ENCODE measurements around the gene ZNF668. TPM values are rescaled to one million over a fixed set of nuclear protein-coding genes. Genes with fewer than 3 reads are reported as not detected.

Gene ZNF668
- polyA plus RNA-seq, 1 experiment: 16.3 TPM

DNA sequence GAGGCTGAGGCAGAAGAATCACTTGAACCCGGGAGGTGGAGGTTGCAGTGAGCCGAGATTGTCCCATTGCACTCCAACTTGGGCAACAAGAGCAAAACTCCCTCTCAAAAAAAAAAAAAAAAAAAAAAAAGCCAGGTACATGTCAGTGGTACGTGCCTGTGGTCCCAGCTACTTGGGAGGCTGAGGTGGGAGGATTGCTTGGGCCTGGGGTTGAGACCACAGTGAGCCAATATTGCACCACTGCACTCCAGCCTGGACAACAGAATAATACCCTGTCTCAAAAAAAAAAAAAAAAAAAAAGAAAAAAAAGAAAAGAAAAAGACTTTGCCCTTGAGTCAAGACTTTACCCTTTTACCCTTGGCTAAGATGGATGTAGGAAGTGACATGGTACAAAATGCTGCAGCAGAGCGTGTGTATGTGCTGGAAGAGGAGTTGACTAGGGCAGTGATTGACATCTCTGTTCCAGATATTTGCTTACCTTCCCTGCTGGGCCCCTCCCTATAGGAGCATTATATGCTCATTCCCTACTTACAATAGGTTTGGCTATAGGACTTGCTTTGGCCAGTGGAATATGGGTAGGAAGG lies 30.1 kb downstream of the ZNF668 start:
- Histone ChIP-seq H3K4me3 (ENCODE audit: low read depth, low read length) (no peak overlapping the region), H3K36me3 (ENCODE audit: control insufficient read depth, insufficient read depth, low read length) (peaks cover 26% of the 10 kb centered on the region), H3K27me3 (ENCODE audit: control insufficient read depth, insufficient read depth, low read length) (no peaks in the 10 kb centered on the region)
- DNase-seq (ENCODE audit: low read depth): no peak
- ChIA-PET POLR2A (no interaction called here), CTCF (interaction anchor here (1.0 to 1.7 kb wide), 2 partner anchors 11 to 30 kb away, joined by 3 to 5 read pairs; partner anchors contain the start of genes STX4, ZNF646 and ZNF668)
- TF ChIP-seq, protein P1, sequence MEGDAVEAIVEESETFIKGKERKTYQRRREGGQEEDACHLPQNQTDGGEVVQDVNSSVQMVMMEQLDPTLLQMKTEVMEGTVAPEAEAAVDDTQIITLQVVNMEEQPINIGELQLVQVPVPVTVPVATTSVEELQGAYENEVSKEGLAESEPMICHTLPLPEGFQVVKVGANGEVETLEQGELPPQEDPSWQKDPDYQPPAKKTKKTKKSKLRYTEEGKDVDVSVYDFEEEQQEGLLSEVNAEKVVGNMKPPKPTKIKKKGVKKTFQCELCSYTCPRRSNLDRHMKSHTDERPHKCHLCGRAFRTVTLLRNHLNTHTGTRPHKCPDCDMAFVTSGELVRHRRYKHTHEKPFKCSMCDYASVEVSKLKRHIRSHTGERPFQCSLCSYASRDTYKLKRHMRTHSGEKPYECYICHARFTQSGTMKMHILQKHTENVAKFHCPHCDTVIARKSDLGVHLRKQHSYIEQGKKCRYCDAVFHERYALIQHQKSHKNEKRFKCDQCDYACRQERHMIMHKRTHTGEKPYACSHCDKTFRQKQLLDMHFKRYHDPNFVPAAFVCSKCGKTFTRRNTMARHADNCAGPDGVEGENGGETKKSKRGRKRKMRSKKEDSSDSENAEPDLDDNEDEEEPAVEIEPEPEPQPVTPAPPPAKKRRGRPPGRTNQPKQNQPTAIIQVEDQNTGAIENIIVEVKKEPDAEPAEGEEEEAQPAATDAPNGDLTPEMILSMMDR (IDR thresholded peaks at IDR 0.05; ENCODE audit: insufficient read depth, low read depth, low read length): no peak

DNA sequence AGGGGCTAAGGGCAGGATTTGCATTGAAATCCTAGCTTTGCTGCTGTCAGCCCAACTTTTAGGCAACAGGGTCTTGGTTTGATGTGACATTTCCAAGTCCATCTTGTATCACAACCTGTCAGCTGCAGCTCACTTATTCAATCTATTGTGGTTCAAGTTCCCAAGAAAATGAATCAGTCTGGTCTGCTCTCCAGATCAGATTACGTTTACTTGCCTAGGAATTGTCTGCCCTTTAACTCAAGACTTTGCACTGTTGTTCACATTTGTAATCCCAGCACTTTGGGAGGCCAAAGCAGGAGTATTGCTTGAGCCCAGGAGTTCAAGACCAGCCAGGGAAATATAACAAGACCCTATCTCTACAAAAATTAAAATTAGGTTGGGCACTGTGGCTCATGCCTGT lies 30.7 kb downstream of the ZNF668 start:
- no peak overlapping the region for H3K4me3 ChIP-seq (ENCODE audit: low read depth, low read length)
- ChIA-PET CTCF (interaction anchor here (1.0 to 1.7 kb wide), 3 partner anchors 10 to 60 kb away, joined by 3 to 5 read pairs (median 4); partner anchors contain the start of genes STX4, ZNF646 and ZNF668), POLR2A (no interaction called here)
- TF ChIP-seq, protein P1 (IDR thresholded peaks at IDR 0.05; ENCODE audit: insufficient read depth, low read depth, low read length): no peak
- DNase-seq (ENCODE audit: low read depth): no peak
- H3K27me3 ChIP-seq (ENCODE audit: control insufficient read depth, insufficient read depth, low read length): no peaks in the 10 kb centered on the region
- peaks cover 32% of the 10 kb centered on the region for H3K36me3 ChIP-seq (ENCODE audit: control insufficient read depth, insufficient read depth, low read length)

DNA sequence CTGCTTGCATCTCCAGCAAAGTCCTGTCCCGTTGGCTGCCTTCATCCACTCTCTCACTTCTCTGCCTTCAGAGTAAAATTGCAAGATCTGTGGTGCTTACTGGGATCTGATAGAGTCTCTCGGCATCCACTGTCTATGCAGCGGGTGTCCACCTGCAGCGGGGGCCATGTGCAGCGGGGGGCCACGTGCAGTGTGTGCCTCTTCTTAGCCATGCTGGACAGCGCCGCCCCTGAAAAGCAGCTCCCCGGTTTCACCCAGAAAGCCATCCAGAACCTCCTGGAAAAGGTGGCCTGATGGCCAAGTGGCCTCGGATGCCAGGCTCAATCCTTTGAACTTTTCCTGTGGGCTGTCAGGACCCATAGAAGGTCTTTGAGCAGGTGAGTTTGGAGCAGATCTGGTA lies 31.2 kb downstream of the ZNF668 start:
- Histone ChIP-seq H3K36me3 (ENCODE audit: control insufficient read depth, insufficient read depth, low read length) (peaks cover 37% of the 10 kb centered on the region), H3K27me3 (ENCODE audit: control insufficient read depth, insufficient read depth, low read length) (no peaks in the 10 kb centered on the region), H3K4me3 (ENCODE audit: low read depth, low read length) (no peak overlapping the region)
- ChIA-PET POLR2A (no interaction called here), CTCF (interaction anchor here (0.8 to 1.7 kb wide), 6 partner anchors 8 to 99 kb away, joined by 3 to 5 read pairs (median 4); partner anchors contain the start of gene STX4)
- TF ChIP-seq, protein P1 (IDR thresholded peaks at IDR 0.05; ENCODE audit: insufficient read depth, low read depth, low read length): no peak
- DNase-seq (ENCODE audit: low read depth): no peak

DNA sequence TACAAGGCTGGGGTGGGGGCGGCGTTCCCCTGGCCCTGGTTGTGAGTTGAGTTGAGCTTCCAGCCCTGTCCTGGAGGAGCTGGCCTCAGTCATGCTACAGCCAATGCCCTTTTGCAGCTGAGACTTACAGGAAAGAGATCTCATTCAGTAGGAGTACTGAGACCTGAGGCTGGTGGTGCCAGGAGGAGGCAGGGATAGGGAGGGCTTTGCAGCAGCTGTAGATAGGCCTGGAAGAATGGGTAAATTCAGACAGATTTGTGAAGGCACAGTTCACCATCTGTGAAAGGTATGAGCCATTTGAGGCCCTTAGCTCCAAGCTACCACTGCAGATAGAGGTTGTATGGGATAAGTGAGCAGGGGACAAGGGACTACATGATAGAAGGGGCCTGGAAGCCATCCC lies 35.0 kb downstream of the ZNF668 start:
- ChIA-PET CTCF (no interaction called here), POLR2A (no interaction called here)
- TF ChIP-seq, protein P1 (IDR thresholded peaks at IDR 0.05; ENCODE audit: insufficient read depth, low read depth, low read length): no peak
- Histone ChIP-seq H3K27me3 (ENCODE audit: control insufficient read depth, insufficient read depth, low read length) (no peaks in the 10 kb centered on the region), H3K36me3 (ENCODE audit: control insufficient read depth, insufficient read depth, low read length) (peaks cover 48% of the 10 kb centered on the region), H3K4me3 (ENCODE audit: low read depth, low read length) (no peak overlapping the region)
- DNase-seq (ENCODE audit: low read depth): no peak

DNA sequence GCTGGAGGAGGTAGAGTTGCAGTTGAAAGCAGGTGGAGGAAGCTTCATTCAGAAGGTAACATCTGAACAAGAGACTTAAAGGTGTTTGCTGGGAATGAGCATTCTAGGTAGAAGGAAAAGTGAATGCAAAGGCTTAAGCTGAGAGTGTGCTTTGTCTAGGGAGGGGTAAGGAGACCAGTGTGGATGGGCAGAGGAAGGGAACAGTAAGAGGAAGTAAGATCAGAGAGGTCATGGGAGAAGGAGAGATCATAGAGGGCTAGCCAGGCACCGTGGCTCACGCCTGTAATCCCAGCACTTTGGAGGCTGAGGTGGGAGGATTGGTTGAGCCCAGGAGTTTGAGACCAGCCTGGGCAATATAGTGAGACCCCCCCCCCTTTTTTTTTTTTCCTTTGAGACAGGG lies 37.3 kb downstream of the ZNF668 start:
- no peak for DNase-seq (ENCODE audit: low read depth)
- Histone ChIP-seq H3K4me3 (ENCODE audit: low read depth, low read length) (no peak overlapping the region), H3K27me3 (ENCODE audit: control insufficient read depth, insufficient read depth, low read length) (no peaks in the 10 kb centered on the region), H3K36me3 (ENCODE audit: control insufficient read depth, insufficient read depth, low read length) (peaks cover 39% of the 10 kb centered on the region)
- ChIA-PET CTCF (interaction anchor here (0.8 kb wide), 1 partner anchor 10 kb away, joined by 4 read pairs; no protein-coding TSS in a partner anchor), POLR2A (interaction anchor here (0.6 kb wide), 1 partner anchor 38 kb away, joined by 11 read pairs; no protein-coding TSS in a partner anchor)
- TF ChIP-seq, protein P1 (IDR thresholded peaks at IDR 0.05; ENCODE audit: insufficient read depth, low read depth, low read length): no peak
